Esophagus squamous epithelium (tissue), 4 donors: ENCODE measurements around the gene CAMK2G.

Experiments
- POLR2A ChIP-seq, 4 donors: fragments of 450-650 bp; IDR thresholded peaks; one replicate each; pipeline ENCODE4 v1.6.1; 2017; ENCODE audit warnings: antibody characterized with exemption in 4 of 4, mild to moderate bottlenecking in 4 of 4, moderate library complexity in 3 of 4
- TF ChIP-seq, protein P1 (sequence below), 6 experiments: fragments of 450-650 bp in 4 of 6; fragments of 200-600 bp in 2 of 6; sonication (generic) in 2 of 6; IDR thresholded peaks; one replicate each; pipeline ENCODE4 v1.5.1; 2016 to 2019; ENCODE audit warnings: antibody characterized with exemption in 6 of 6, mild to moderate bottlenecking in 4 of 6, moderate library complexity in 4 of 6

DNA sequence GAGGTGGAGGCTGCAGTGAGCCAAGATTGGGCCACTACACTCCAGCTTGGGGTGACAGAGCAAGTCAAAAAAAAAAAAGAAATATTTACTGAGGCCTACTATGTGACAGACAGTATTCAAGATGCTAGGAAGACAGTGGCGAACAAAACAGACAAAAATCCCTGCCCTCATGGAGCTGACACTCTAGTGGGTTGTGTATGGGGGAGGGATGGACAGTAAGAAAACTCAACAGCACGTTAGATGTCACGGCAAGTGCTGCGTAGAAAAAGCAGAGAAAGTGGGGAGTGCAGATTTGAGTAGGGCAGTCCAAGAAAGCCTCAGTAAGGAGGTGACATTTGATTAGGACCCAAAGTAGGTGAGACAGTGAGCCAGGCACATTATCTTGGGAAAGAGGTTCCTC, 10.1 kb downstream of the CAMK2G start:
- TF ChIP-seq, protein P1, sequence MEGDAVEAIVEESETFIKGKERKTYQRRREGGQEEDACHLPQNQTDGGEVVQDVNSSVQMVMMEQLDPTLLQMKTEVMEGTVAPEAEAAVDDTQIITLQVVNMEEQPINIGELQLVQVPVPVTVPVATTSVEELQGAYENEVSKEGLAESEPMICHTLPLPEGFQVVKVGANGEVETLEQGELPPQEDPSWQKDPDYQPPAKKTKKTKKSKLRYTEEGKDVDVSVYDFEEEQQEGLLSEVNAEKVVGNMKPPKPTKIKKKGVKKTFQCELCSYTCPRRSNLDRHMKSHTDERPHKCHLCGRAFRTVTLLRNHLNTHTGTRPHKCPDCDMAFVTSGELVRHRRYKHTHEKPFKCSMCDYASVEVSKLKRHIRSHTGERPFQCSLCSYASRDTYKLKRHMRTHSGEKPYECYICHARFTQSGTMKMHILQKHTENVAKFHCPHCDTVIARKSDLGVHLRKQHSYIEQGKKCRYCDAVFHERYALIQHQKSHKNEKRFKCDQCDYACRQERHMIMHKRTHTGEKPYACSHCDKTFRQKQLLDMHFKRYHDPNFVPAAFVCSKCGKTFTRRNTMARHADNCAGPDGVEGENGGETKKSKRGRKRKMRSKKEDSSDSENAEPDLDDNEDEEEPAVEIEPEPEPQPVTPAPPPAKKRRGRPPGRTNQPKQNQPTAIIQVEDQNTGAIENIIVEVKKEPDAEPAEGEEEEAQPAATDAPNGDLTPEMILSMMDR (IDR thresholded peaks at IDR 0.05), result no peak
- TF ChIP-seq POLR2A (IDR thresholded peaks at IDR 0.05), result no peak
